Keratinocyte (primary cell): ENCODE data around the gene MYBPC3.

Source experiments
- EZH2 ChIP-seq: IDR thresholded peaks from one replicate; pipeline ENCODE4 v1.6.1; 2012; ENCODE audit warnings: inconsistent platforms, mild to moderate bottlenecking, low read length, moderate library complexity
- TF ChIP-seq, protein P1 (sequence below), 3 experiments: IDR thresholded peaks in 1 of 3; conservative IDR thresholded peaks in 1 of 3; optimal IDR thresholded peaks in 1 of 3; 2 replicates in 2 of 3; 3 replicates in 1 of 3; pipeline versions ENCODE3 to v1.5.1; 2011; ENCODE audit warnings: low read length in 3 of 3, mild to moderate bottlenecking in 3 of 3, moderate library complexity in 2 of 3, control low read depth in 1 of 3, inconsistent platforms in 1 of 3; ENCODE audit not compliant: insufficient read depth in 2 of 3; ENCODE audit errors: extremely low read depth in 1 of 3

DNA sequence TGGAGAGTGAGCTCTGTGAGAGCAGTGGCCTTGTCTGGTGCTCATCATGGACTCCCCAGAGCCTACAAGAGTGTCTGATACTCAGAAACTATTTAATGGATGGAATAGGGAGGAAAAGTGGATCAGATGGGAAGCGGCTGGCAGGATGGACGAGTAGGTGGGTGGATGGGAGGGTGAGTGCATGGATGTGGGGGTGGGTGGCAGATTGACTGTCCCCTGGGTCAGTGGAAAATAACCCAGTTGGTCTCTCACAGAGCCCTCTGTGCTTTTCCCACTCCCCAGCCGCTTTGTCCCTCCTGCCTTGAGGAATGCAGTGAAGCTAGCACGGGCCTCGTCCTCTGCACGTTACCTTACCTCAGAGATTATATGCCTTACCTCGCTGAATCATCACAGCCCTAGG is 19.9 kb upstream of the MYBPC3 start:
- TF ChIP-seq, protein P1, sequence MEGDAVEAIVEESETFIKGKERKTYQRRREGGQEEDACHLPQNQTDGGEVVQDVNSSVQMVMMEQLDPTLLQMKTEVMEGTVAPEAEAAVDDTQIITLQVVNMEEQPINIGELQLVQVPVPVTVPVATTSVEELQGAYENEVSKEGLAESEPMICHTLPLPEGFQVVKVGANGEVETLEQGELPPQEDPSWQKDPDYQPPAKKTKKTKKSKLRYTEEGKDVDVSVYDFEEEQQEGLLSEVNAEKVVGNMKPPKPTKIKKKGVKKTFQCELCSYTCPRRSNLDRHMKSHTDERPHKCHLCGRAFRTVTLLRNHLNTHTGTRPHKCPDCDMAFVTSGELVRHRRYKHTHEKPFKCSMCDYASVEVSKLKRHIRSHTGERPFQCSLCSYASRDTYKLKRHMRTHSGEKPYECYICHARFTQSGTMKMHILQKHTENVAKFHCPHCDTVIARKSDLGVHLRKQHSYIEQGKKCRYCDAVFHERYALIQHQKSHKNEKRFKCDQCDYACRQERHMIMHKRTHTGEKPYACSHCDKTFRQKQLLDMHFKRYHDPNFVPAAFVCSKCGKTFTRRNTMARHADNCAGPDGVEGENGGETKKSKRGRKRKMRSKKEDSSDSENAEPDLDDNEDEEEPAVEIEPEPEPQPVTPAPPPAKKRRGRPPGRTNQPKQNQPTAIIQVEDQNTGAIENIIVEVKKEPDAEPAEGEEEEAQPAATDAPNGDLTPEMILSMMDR (optimal IDR thresholded peaks at IDR 0.05 in 1 of 3, IDR thresholded peaks at IDR 0.05 in 1 of 3, conservative IDR thresholded peaks at IDR 0.05 in 1 of 3; ENCODE audit: extremely low read depth in 1 of 3, insufficient read depth in 2 of 3, low read length in 3 of 3) = no peak
- no peak for TF ChIP-seq EZH2
